ENCODE measurements around the gene ASCC3.

ASCC3 gene

GRCh38 chr6:100862063-100862462 is 19.1 kb downstream of the ASCC3 start:
- TF ChIP-seq GATA2 (IDR thresholded peaks at IDR 0.05; ENCODE audit: low read depth, low read length) (no peak), GATA3 (IDR thresholded peaks at IDR 0.05; ENCODE audit: low read depth, low read length) (no peak)

- TF ChIP-seq GATA3 (IDR thresholded peaks at IDR 0.05; ENCODE audit: low read depth, low read length), result no peak
- no peak for TF ChIP-seq GATA2 (IDR thresholded peaks at IDR 0.05; ENCODE audit: low read depth, low read length)
These were observed 25.0 kb downstream of the ASCC3 start for GRCh38 chr6:100856146-100856545.

- TF ChIP-seq GATA2 (IDR thresholded peaks at IDR 0.05; ENCODE audit: low read depth, low read length) (no peak), GATA3 (IDR thresholded peaks at IDR 0.05; ENCODE audit: low read depth, low read length) (no peak)
These were observed 29.3 kb downstream of the ASCC3 start for GRCh38 chr6:100851819-100852218.

GRCh38 chr6:100850174-100850573 is 31.0 kb downstream of the ASCC3 start:
- TF ChIP-seq GATA2 (IDR thresholded peaks at IDR 0.05; ENCODE audit: low read depth, low read length) (no peak), GATA3 (IDR thresholded peaks at IDR 0.05; ENCODE audit: low read depth, low read length) (no peak)

GRCh38 chr6:100846276-100846675 is 34.9 kb downstream of the ASCC3 start:
- no peak for TF ChIP-seq GATA2 (IDR thresholded peaks at IDR 0.05; ENCODE audit: low read depth, low read length)
- no peak for TF ChIP-seq GATA3 (IDR thresholded peaks at IDR 0.05; ENCODE audit: low read depth, low read length)

- TF ChIP-seq GATA2 (IDR thresholded peaks at IDR 0.05; ENCODE audit: low read depth, low read length), result no peak
- TF ChIP-seq GATA3 (IDR thresholded peaks at IDR 0.05; ENCODE audit: low read depth, low read length), result no peak
These were observed 35.5 kb downstream of the ASCC3 start for GRCh38 chr6:100845676-100846075.

GRCh38 chr6:100839419-100839818 is 41.7 kb downstream of the ASCC3 start:
- no peak for TF ChIP-seq GATA2 (IDR thresholded peaks at IDR 0.05; ENCODE audit: low read depth, low read length)
- TF ChIP-seq GATA3 (IDR thresholded peaks at IDR 0.05; ENCODE audit: low read depth, low read length), result no peak

- TF ChIP-seq GATA2 (IDR thresholded peaks at IDR 0.05; ENCODE audit: low read depth, low read length) (no peak), GATA3 (IDR thresholded peaks at IDR 0.05; ENCODE audit: low read depth, low read length) (no peak)
These were observed 43.1 kb downstream of the ASCC3 start for GRCh38 chr6:100838011-100838410.

- TF ChIP-seq GATA2 (IDR thresholded peaks at IDR 0.05; ENCODE audit: low read depth, low read length), result no peak
- no peak for TF ChIP-seq GATA3 (IDR thresholded peaks at IDR 0.05; ENCODE audit: low read depth, low read length)
These were observed 47.1 kb downstream of the ASCC3 start for GRCh38 chr6:100833972-100834574.

- TF ChIP-seq GATA3 (IDR thresholded peaks at IDR 0.05; ENCODE audit: low read depth, low read length), result no peak
- no peak for TF ChIP-seq GATA2 (IDR thresholded peaks at IDR 0.05; ENCODE audit: low read depth, low read length)
These were observed 58.1 kb downstream of the ASCC3 start for GRCh38 chr6:100823041-100823440.

- TF ChIP-seq GATA3 (IDR thresholded peaks at IDR 0.05; ENCODE audit: low read depth, low read length), result no peak
- TF ChIP-seq GATA2 (IDR thresholded peaks at IDR 0.05; ENCODE audit: low read depth, low read length), result no peak
These were observed 63.1 kb downstream of the ASCC3 start for GRCh38 chr6:100818066-100818465.

GRCh38 chr6:100810015-100810414 is 71.1 kb downstream of the ASCC3 start:
- no peak for TF ChIP-seq GATA3 (IDR thresholded peaks at IDR 0.05; ENCODE audit: low read depth, low read length)
- TF ChIP-seq GATA2 (IDR thresholded peaks at IDR 0.05; ENCODE audit: low read depth, low read length), result no peak

- no peak for TF ChIP-seq GATA3 (IDR thresholded peaks at IDR 0.05; ENCODE audit: low read depth, low read length)
- TF ChIP-seq GATA2 (IDR thresholded peaks at IDR 0.05; ENCODE audit: low read depth, low read length), result no peak
These were observed 71.8 kb downstream of the ASCC3 start for GRCh38 chr6:100809346-100809745.

- TF ChIP-seq GATA2 (IDR thresholded peaks at IDR 0.05; ENCODE audit: low read depth, low read length), result no peak
- no peak for TF ChIP-seq GATA3 (IDR thresholded peaks at IDR 0.05; ENCODE audit: low read depth, low read length)
These were observed 72.4 kb downstream of the ASCC3 start for GRCh38 chr6:100808638-100809275.

GRCh38 chr6:100806296-100806695 is 74.8 kb downstream of the ASCC3 start:
- TF ChIP-seq GATA3 (IDR thresholded peaks at IDR 0.05; ENCODE audit: low read depth, low read length), result no peak
- TF ChIP-seq GATA2 (IDR thresholded peaks at IDR 0.05; ENCODE audit: low read depth, low read length), result no peak

All from SH-SY5Y (cell line).